Stimulated activated naive CD4-positive, alpha-beta T cell treated with Interleukin-2 at 50 U/mL for 16 hours (primary cell): ENCODE data around the gene UGT1A6.
"Not testable (repeated sequence)": the region's sequence is repeated elsewhere in the genome, so short reads cannot be mapped to it uniquely, and the experiment has no call there.

Experiments used
- DNase-seq: peaks from one replicate; lab custom pipeline; 2025; lab: John Stamatoyannopoulos, UW

The UGT1A6 gene

GRCh38 chr2:233692648-233693047 lies at the start of gene UGT1A6:
UGT1A6 (plus strand) TSS chr2:233692890; CDS start chr2:233693005, 115 bp downstream.
- DNase-seq = no peak

GRCh38 chr2:233643128-233643527 lies 49.6 kb upstream of the UGT1A6 start:
- no peak for DNase-seq

- DNase-seq = not testable (repeated sequence)
Measured at GRCh38 chr2:233646033-233646432, 46.7 kb upstream of the UGT1A6 start.

- DNase-seq = no peak
Measured at GRCh38 chr2:233650981-233651380, 41.7 kb upstream of the UGT1A6 start.

- no peak for DNase-seq
Measured at GRCh38 chr2:233651430-233651829, 41.3 kb upstream of the UGT1A6 start.

GRCh38 chr2:233654501-233654900 lies 38.2 kb upstream of the UGT1A6 start:
- DNase-seq = no peak

GRCh38 chr2:233655043-233655442 lies 37.6 kb upstream of the UGT1A6 start:
- no peak for DNase-seq

GRCh38 chr2:233655943-233656342 lies 36.7 kb upstream of the UGT1A6 start:
- DNase-seq = not testable (repeated sequence)

- DNase-seq = no peak
Measured at GRCh38 chr2:233656443-233656842, 36.2 kb upstream of the UGT1A6 start.

GRCh38 chr2:233658610-233659009 lies 34.1 kb upstream of the UGT1A6 start:
- DNase-seq = no peak

GRCh38 chr2:233663911-233664310 lies 28.8 kb upstream of the UGT1A6 start:
- DNase-seq = no peak

- no peak for DNase-seq
Measured at GRCh38 chr2:233668605-233669260, 24.0 kb upstream of the UGT1A6 start.

GRCh38 chr2:233671290-233672161 lies 21.2 kb upstream of the UGT1A6 start, which contains the start of gene UGT1A9:
UGT1A9 (plus strand) TSS chr2:233671898; CDS start chr2:233671935, 37 bp downstream.
- no peak for DNase-seq

- DNase-seq = no peak
Measured at GRCh38 chr2:233672886-233673285, 19.8 kb upstream of the UGT1A6 start.

- no peak for DNase-seq
Measured at GRCh38 chr2:233673896-233674295, 18.8 kb upstream of the UGT1A6 start.

GRCh38 chr2:233674314-233674713 lies 18.4 kb upstream of the UGT1A6 start:
- no peak for DNase-seq

- no peak for DNase-seq
Measured at GRCh38 chr2:233674995-233675394, 17.7 kb upstream of the UGT1A6 start.

- no peak for DNase-seq
Measured at GRCh38 chr2:233676046-233676445, 16.6 kb upstream of the UGT1A6 start.

- no peak for DNase-seq
Measured at GRCh38 chr2:233679196-233679595, 13.5 kb upstream of the UGT1A6 start.

GRCh38 chr2:233680361-233681045 lies 12.2 kb upstream of the UGT1A6 start:
- DNase-seq = no peak

- DNase-seq = no peak
Measured at GRCh38 chr2:233681521-233682099, 11.1 kb upstream of the UGT1A6 start, which contains the start of gene UGT1A7. UGT1A7 (plus strand) TSS chr2:233681901; CDS start chr2:233681938, 37 bp downstream.

- DNase-seq = no peak
Measured at GRCh38 chr2:233684640-233685039, 8.1 kb upstream of the UGT1A6 start.
